ENCODE results near the gene MEOX2.

DNA sequence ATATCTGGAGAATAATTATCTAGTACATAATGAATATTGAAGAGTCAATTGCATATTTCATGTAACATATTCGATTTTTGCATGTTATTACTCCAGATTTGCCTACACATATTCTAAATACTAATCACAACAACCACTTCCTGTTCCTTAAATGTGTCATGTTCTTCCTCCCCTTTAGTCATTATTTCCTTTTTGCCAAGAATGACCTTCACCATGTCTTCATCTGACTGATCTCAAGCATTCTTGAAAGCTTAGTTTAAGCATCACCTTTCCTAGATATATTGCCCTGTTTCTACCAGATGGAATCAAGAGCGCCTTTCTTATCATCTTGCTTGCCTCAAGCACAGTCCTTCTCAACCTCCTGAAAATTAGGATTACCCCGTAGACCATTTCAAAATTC is 23.5 kb upstream of the MEOX2 start:
- TF ChIP-seq POLR2A (IDR thresholded peaks at IDR 0.05; ENCODE audit: low read depth, low read length) (no peak), TAF1 (IDR thresholded peaks at IDR 0.05; ENCODE audit: low read depth, low read length) (no peak), POLR2AphosphoS5 (IDR thresholded peaks at IDR 0.05; ENCODE audit: low read depth, low read length) (no peak), SPI1 (IDR thresholded peaks at IDR 0.05; ENCODE audit: low read depth, low read length) (no peak), PAX5 (IDR thresholded peaks at IDR 0.05; ENCODE audit: insufficient read depth, low read length, severe bottlenecking) (no peak)

Measured in GM12891 (cell line).